GM21619 (cell line): ENCODE data around the gene HTR5A.

ENCODE experiments used
- ATAC-seq: cut with Tn5 transposase; IDR thresholded peaks from one replicate; pipeline ENCODE4 v1.9.1; 2021; ENCODE audit not compliant: unreplicated experiment

HTR5A gene

GRCh38 chr7:155136619-155137243 is 66.6 kb downstream of the HTR5A start:
- ATAC-seq, result no peak
